ENCODE measurements around the gene RHCG.

The RHCG gene

GRCh38 chr15:89502867-89503595 is 6.6 kb upstream of the RHCG start:
- no peak for DNase-seq

GRCh38 chr15:89501646-89502045 is 5.3 kb upstream of the RHCG start:
- no peak for DNase-seq

DNA sequence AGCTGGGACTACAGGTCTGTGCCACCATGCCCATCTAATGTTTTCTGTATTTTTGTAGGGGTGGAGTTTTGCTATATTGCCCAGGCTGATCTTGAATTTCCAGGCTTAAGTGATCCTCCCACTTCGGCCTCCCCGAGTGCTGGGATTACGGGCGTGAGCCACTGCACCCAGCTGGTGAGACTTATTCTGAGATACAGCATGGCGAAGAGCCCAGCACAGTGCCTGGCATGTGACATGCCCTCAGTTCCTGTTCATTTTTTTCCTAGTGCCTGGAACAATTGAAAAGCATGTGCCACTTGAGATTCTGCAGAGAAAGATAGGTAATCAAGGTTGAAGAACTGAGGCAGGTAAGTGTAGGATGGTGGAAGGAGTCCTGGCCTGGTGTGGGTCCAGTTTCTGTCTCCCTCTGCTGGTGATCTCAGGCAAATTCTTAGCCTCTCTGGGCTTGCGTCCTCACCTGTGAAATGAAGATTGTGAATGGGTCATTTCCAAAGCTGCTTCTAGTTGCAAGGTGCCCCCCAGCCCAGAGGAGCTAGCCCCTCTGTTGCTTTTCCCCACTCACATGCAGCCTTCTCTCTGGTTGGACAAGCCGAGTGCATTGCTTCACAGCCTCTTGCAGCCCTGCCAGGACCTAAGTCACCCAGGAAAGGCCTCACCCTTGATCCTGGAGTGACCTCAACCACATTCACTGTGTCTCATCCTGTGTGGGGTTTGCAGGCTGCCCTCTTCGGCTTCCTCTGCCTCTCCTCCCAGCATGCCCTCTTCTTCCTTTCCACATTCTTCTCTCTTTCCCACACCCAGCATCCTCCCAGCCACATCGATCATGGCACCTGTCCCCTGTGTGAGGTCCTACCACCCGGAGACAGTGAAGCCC is 4.3 kb upstream of the RHCG start:
- no peak for DNase-seq

DNA sequence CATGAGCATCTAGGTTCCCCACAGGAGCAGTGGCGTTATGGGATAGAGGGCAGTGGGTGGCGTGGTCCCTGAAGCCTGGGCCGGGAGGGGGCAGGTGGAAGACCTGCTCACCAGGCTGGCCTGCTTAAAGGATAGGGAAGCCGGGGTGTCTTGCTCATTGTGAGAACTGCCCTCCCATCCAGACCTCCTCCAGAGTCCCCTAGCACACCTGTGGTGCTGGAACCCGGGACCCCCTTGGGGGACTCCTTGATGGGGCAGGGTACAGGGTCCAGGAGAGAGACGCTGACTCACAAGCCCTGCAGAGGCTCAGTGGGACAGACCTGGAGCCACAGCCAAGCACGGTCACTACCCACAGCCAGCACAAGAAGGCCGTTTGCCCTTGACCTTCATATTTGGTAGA is 2.8 kb upstream of the RHCG start:
- DNase-seq: no peak

GRCh38 chr15:89498574-89498906 is 2.2 kb upstream of the RHCG start:
- no peak for DNase-seq

- DNase-seq: no peak
Measured at GRCh38 chr15:89497231-89497630, 848 bp upstream of the RHCG start.

GRCh38 chr15:89495638-89496145 is 691 bp downstream of the RHCG start:
- no peak for DNase-seq

- DNase-seq: no peak
Measured at GRCh38 chr15:89494941-89495637, 1.3 kb downstream of the RHCG start.

DNA sequence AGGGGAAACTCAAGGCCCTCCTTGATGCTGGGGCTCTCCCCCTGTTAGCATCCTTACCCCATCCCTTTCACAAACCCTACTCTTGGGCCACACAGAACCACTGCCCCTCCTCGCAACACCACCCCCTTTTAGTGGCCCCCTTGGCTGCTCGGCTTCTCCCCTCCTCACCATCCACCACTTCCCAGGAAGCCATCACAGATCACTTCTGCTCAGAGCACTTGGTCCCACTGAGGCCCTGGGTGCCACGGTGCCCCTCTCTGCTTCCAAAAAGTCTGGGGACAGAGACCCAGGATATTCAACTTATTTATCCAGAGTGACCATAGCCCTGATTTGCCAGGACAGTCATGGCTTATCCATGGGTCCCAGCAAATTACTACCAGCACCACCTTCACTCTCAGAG is 2.4 kb downstream of the RHCG start:
- no peak for DNase-seq

GRCh38 chr15:89492934-89493631 is 3.3 kb downstream of the RHCG start:
- no peak for DNase-seq

- no peak for DNase-seq
Measured at GRCh38 chr15:89492111-89492641, 4.2 kb downstream of the RHCG start.

- DNase-seq: no peak
Measured at GRCh38 chr15:89490814-89491315, 5.5 kb downstream of the RHCG start.

- no peak for DNase-seq
Measured at GRCh38 chr15:89490081-89490813, 6.1 kb downstream of the RHCG start.

GRCh38 chr15:89489376-89489775 is 7.0 kb downstream of the RHCG start:
- no peak for DNase-seq

- DNase-seq: no peak
Measured at GRCh38 chr15:89487791-89488190, 8.6 kb downstream of the RHCG start.

- DNase-seq: no peak
Measured at GRCh38 chr15:89486726-89487050, 9.7 kb downstream of the RHCG start.

- DNase-seq: no peak
Measured at GRCh38 chr15:89483079-89483478, 13.3 kb downstream of the RHCG start.

GRCh38 chr15:89482139-89482538 is 14.2 kb downstream of the RHCG start:
- DNase-seq: no peak

DNA sequence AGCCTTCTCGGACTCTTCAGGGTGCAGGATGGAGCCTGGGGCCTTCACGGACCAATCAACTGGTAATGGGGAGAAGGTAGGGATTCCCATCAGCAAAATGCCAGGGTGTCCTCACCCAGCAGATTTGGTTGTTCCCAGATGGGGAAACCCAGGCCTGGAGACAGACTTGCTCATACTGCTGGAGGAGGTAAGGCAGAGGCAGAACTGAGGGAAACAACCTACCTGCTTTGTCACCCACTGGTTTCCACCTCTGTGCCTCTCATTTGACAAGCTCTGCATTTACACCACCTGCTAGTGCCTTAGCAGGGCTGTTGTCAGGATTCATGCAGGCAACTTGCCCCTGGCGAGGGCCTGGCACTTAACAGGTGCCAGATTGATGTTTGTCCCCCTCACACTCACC is 15.9 kb downstream of the RHCG start:
- no peak for DNase-seq

DNA sequence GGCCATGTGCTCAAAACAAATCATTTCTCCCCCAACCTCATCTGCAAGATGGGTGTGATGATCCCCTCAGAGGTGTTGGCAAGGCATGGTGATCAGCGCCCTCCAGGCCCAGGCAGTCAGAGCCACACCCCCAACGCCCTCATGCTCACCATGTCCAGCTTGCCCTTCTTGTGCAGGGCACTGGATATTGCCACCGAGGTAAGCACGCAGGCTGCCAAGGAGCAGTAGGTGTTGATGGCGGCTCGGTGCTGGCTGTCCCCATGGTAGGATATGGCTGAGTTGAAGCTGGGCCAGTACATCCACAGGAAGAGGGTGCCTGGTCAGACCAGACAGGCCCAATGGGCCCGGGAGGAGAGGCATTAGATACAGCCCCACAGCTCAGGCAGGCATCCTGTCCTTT is 17.2 kb downstream of the RHCG start:
- no peak for DNase-seq

- DNase-seq: no peak
Measured at GRCh38 chr15:89477411-89478242, 18.8 kb downstream of the RHCG start.
